Glutamatergic neuron (in vitro differentiated cells): ENCODE results near the gene CD28. TPM values are rescaled to one million over a fixed set of nuclear protein-coding genes. Genes with fewer than 3 reads are reported as not detected.

Experiments
- DNase-seq: peaks from one replicate; pipeline ENCODE4 v3.0.0; 2022
- H3K27ac Mint-ChIP-seq: one replicate; pipeline ENCODE4 v1.8.0; 2020; ENCODE audit warnings: mild to moderate bottlenecking, mixed read lengths, inconsistent platforms; ENCODE audit not compliant: unreplicated experiment
- H3K27me3 Mint-ChIP-seq: one replicate; pipeline ENCODE4 v1.8.0; 2020; ENCODE audit warnings: mild to moderate bottlenecking, moderate library complexity, mixed read lengths, inconsistent platforms; ENCODE audit not compliant: unreplicated experiment
- H3K36me3 Mint-ChIP-seq: one replicate; pipeline ENCODE4 v1.8.0; 2020; ENCODE audit warnings: mild to moderate bottlenecking, mixed read lengths, inconsistent platforms; ENCODE audit not compliant: unreplicated experiment
- H3K4me1 Mint-ChIP-seq: one replicate; pipeline ENCODE4 v1.8.0; 2020; ENCODE audit warnings: mild to moderate bottlenecking, low read depth, mixed read lengths, inconsistent platforms; ENCODE audit not compliant: unreplicated experiment
- H3K4me3 Mint-ChIP-seq: one replicate; pipeline ENCODE4 v1.8.0; 2020; ENCODE audit warnings: mild to moderate bottlenecking, mixed read lengths, inconsistent platforms; ENCODE audit not compliant: unreplicated experiment
- H3K9me3 Mint-ChIP-seq: one replicate; pipeline ENCODE4 v1.8.0; 2020; ENCODE audit warnings: mild to moderate bottlenecking, moderate library complexity, mixed read lengths, inconsistent platforms; ENCODE audit not compliant: unreplicated experiment
- total RNA-seq: library from RNA; stranded (reverse); fragmentation: NEBNext Ultra II Directional; extraction: Animal tissue kit (Norgen Biotek cat#: 25700); gene quantifications from one replicate; pipeline ENCODE4 v1.2.1, GENCODE V29; 2021; ENCODE audit not compliant: unreplicated experiment
- TF ChIP-seq, protein P1 (sequence below): fragments of 200-600 bp; sonication (generic); IDR thresholded peaks from one replicate; pipeline ENCODE4 v1.5.0; 2021; ENCODE audit not compliant: partially characterized antibody, unreplicated experiment

Gene CD28
- total RNA-seq, 1 donor from 2014 or later, result not detected

DNA sequence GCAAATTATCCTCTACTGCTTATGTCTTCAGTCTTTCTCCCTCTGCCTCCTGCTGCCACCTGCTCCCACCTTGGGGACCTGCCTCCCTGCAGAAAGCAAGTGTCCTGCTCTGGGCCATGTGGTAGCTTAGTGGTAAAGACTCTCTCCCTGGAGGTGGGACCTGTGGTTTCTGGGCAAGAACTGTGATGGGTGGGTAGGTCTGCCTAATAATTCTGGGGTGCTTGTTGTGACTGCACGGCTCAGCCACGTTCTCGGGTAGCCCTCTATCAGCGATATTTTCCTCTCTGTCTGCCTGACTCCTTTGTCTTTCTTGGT is 16.4 kb upstream of the CD28 start:
- Mint-ChIP-seq H3K4me3 (peak overlapping the region; percentile 71), H3K9me3 (peaks cover 4% of the 10 kb centered on the region), H3K36me3 (no peaks in the 10 kb centered on the region), H3K27ac (peak overlapping the region; percentile 95), H3K4me1 (peaks cover 42% of the 10 kb centered on the region), H3K27me3 (peaks cover 13% of the 10 kb centered on the region)
- TF ChIP-seq, protein P1, sequence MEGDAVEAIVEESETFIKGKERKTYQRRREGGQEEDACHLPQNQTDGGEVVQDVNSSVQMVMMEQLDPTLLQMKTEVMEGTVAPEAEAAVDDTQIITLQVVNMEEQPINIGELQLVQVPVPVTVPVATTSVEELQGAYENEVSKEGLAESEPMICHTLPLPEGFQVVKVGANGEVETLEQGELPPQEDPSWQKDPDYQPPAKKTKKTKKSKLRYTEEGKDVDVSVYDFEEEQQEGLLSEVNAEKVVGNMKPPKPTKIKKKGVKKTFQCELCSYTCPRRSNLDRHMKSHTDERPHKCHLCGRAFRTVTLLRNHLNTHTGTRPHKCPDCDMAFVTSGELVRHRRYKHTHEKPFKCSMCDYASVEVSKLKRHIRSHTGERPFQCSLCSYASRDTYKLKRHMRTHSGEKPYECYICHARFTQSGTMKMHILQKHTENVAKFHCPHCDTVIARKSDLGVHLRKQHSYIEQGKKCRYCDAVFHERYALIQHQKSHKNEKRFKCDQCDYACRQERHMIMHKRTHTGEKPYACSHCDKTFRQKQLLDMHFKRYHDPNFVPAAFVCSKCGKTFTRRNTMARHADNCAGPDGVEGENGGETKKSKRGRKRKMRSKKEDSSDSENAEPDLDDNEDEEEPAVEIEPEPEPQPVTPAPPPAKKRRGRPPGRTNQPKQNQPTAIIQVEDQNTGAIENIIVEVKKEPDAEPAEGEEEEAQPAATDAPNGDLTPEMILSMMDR, result no peak
- peak; percentile 71 for DNase-seq

DNA sequence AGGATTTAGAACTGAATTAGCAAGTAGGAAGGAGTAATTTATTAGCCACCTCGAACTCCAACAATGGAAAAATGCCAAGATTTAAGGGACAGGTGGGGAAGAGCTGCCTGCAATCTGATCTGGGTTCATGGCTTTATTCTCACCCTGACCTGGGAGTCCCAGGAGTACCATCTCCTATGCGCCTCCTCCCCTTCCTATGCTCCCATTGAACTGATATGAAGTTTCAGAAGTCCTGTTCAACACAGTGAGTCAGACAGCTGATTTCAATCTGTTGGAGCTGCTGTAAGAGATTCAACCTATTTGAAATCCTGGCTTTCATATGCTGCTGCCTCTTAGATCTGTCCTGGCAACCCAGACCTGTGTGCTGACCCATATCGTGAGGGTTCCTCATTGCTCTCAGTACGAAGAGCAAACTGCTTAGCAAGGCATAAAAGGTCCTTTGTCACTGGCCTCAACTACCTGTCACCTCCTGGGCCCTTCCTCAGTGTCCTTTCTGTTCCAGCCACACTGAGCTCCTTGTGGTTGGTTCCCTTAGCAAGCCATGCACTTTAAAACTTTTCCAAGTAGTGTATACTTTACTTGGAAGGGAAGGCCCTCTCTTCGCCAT is 15.9 kb upstream of the CD28 start:
- Mint-ChIP-seq H3K27me3 (peaks cover 13% of the 10 kb centered on the region), H3K9me3 (peaks cover 4% of the 10 kb centered on the region), H3K27ac (peak overlapping the region; percentile 95)

DNA sequence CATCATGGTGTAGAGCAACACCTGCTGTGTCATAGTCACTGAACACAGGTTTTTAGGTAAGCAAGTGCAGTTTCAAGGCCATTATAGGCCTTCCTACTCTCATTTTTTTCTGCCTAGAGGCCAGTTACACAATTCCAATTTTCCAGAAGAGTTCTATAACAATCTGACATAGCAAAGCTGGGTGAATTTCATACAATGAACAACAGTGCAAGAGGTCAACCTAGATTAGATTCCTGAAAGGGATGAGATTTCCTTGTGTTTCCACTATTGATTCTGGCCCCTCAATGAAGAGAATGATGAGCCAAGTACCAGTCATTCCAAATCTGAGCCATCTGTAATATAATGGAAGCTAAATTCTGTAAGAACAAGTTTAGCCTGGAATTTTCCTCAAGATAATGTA is 15.3 kb upstream of the CD28 start:
- Mint-ChIP-seq H3K27me3 (peaks cover 13% of the 10 kb centered on the region), H3K4me1 (peaks cover 42% of the 10 kb centered on the region), H3K4me3 (no peak overlapping the region), H3K9me3 (peaks cover 4% of the 10 kb centered on the region), H3K27ac (peak overlapping the region; percentile 95), H3K36me3 (no peaks in the 10 kb centered on the region)
- TF ChIP-seq, protein P1, result no peak
- DNase-seq, result no peak

More for the DNA sequence above, 15.9 kb upstream of the CD28 start:
- Mint-ChIP-seq H3K4me1 (peaks cover 42% of the 10 kb centered on the region), H3K4me3 (peak overlapping the region; percentile 71), H3K36me3 (no peaks in the 10 kb centered on the region)
- TF ChIP-seq, protein P1, result no peak
- DNase-seq, result no peak

DNA sequence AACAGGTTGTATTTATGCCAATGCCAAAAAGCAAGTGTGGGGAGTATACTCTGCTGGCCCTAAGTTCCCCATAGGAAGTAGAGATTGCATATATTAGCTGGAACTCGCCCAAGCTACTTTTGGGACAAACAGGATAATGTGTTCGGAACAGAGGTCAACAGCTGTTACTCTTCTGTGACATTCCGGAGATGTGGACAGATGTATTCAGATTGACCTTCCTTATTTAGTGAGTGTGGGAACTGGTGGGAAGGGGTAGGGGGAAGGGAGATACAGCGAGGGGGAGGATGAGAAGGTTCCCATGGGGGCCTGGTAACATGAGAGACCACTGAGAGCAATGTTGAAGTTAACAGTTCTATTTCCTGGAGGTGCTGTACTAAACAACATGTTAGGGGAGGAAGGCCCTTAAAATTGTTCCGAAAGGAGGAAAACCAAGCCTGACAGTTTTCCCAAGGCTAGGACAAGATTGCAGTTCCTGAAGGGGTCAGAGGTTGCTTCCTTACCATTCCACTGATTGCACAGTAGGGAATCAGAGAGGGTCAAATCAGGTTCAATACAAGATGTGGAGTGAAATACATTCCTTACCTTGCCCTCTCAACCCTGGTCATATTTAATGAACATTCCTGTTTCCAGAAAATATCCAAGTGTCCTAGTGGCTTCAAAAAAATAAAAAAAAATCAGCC is 14.3 kb upstream of the CD28 start:
- Mint-ChIP-seq H3K4me1 (peaks cover 42% of the 10 kb centered on the region), H3K36me3 (no peaks in the 10 kb centered on the region), H3K27ac (peak overlapping the region; percentile 2), H3K9me3 (peaks cover 7% of the 10 kb centered on the region), H3K27me3 (peaks cover 13% of the 10 kb centered on the region), H3K4me3 (no peak overlapping the region)
- no peak for DNase-seq
- TF ChIP-seq, protein P1, result no peak

DNA sequence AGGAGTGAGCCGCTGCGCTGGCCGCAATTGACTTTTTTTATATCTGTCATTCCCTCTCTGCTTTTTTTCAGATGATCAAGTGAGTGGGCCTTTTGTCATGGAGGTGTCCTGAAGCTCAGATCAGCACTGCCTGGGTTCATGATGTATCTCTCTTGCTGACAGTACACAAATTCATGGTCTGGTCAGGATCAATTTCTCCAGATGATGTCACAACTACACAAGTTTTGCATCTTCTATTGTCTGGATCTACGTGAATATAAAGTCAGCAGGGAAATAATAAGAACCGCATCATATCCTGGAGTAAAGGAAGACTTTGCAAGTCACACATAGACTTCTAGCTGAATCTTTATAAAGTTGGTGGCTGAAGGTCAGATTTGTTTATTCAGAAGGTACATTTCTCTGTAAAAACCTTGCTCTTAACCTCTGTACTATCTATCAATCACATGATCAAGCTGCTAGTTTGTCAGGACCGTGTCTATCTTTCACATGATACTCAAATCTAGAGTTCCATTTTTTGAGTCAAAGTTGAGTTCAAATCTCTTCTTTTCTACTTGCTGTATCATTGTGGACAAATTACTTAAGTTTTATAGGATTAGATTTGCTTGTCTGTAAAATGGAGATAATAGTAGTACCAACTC is 13.1 kb upstream of the CD28 start:
- TF ChIP-seq, protein P1, result no peak
- DNase-seq, result no peak
- H3K27ac Mint-ChIP-seq, result peak overlapping the region; percentile 14
- peaks cover 13% of the 10 kb centered on the region for H3K27me3 Mint-ChIP-seq
- H3K36me3 Mint-ChIP-seq, result peaks cover 3% of the 10 kb centered on the region
- H3K4me1 Mint-ChIP-seq, result peaks cover 37% of the 10 kb centered on the region
- H3K4me3 Mint-ChIP-seq, result no peak overlapping the region
- H3K9me3 Mint-ChIP-seq, result peaks cover 7% of the 10 kb centered on the region
